ENCODE data around the gene ZNF467.

DNA sequence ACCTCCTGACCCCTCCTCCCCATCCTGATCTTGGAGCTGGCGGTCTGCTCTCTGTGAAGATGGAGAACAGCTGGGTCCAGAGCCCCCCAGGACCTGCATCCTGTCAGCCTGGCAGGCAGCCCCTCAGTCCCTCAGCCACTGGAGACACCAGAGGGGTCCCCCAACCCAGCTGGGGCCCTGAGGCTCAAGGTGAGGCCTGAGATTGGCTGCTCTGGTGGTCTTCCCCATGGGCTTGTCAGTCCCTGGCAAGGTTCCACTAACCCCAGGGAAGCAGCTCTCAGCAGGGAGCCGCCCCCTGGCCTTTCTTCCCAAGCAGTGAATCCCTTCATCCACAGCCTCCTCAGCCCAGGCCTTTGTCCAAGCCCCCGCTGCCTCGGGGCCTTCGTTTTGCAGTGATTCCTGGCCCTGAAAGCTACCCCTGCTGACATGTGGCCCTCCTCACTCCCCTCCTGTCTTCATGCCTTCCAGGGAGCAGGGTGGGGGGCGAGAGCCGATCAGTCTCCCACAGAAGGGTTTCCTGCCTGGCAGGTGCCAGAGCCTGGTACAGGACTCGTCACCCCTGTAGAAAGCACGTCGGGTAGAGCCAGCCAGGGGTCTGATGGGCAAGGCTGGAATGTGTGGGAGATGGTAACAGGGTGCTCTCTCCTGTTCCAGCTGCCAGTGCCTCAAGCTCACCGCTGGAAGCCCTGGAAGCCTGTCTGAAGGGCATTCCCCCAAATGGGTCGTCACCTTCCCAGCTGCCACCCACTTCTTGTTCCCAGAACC lies 48.5 kb downstream of the ZNF467 start:
- TF ChIP-seq POLR2A (IDR thresholded peaks at IDR 0.05) (no peak), EP300 (IDR thresholded peaks at IDR 0.05; ENCODE audit: low read depth) (no peak)
- TF ChIP-seq, protein P1, sequence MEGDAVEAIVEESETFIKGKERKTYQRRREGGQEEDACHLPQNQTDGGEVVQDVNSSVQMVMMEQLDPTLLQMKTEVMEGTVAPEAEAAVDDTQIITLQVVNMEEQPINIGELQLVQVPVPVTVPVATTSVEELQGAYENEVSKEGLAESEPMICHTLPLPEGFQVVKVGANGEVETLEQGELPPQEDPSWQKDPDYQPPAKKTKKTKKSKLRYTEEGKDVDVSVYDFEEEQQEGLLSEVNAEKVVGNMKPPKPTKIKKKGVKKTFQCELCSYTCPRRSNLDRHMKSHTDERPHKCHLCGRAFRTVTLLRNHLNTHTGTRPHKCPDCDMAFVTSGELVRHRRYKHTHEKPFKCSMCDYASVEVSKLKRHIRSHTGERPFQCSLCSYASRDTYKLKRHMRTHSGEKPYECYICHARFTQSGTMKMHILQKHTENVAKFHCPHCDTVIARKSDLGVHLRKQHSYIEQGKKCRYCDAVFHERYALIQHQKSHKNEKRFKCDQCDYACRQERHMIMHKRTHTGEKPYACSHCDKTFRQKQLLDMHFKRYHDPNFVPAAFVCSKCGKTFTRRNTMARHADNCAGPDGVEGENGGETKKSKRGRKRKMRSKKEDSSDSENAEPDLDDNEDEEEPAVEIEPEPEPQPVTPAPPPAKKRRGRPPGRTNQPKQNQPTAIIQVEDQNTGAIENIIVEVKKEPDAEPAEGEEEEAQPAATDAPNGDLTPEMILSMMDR (IDR thresholded peaks at IDR 0.05), result no peak
